Colonic mucosa (tissue), 4 donors: ENCODE results near the gene NR2C2AP. TPM values are rescaled to one million over a fixed set of nuclear protein-coding genes. Genes with fewer than 3 reads are reported as not detected.

Experiments used
- DNase-seq: peaks from one replicate; pipeline ENCODE4 v3.0.0-alpha.2; 2020
- H3K27ac ChIP-seq: fragments of 200-600 bp; one replicate; pipeline ENCODE4 v1.8.0; 2021
- H3K27me3 ChIP-seq: fragments of 200-600 bp; one replicate; pipeline ENCODE4 v1.8.0; 2021
- H3K36me3 ChIP-seq: fragments of 200-600 bp; one replicate; pipeline ENCODE4 v1.8.0; 2021
- H3K4me1 ChIP-seq: fragments of 200-600 bp; one replicate; pipeline ENCODE4 v1.8.0; 2021; ENCODE audit warnings: mild to moderate bottlenecking
- H3K4me3 ChIP-seq: fragments of 200-600 bp; one replicate; pipeline ENCODE4 v1.8.0; 2021
- H3K9ac ChIP-seq, 2 donors: one replicate each; pipeline ENCODE4 v1.7.0; 2013; ENCODE audit warnings: control low read depth in 2 of 2, low read depth in 2 of 2, low read length in 2 of 2
- H3K9me3 ChIP-seq: fragments of 200-600 bp; one replicate; pipeline ENCODE4 v1.8.0; 2021
- intact Hi-C: fragments of 100-400 bp; cut with DNase I; formaldehyde crosslinking; loops from one replicate; pipeline ENCODE4 v1.14.1; 2022
- total RNA-seq, 2 donors: library from RNA; stranded (reverse); fragmentation: NEBNext Ultra II Directional in 1 of 2; extraction: Animal tissue kit (Norgen Biotek cat#: 25700) in 1 of 2; gene quantifications; one replicate each; pipeline ENCODE4 v1.2.1, GENCODE V29; 2021
- TF ChIP-seq, protein P1 (sequence below): fragments of 200-600 bp; IDR thresholded peaks from one replicate; pipeline ENCODE4 v1.8.0; 2022; ENCODE audit warnings: antibody characterized with exemption, mild to moderate bottlenecking
- donor health status: healthy.
- donor health status: DM: no; HTN: no; CAD: no.
- donor health status: DM: no; HTN: no; CAD: no.

Gene NR2C2AP
- total RNA-seq, 2 donors from 2014 or later, result 8.1 to 29.5 TPM

GRCh38 chr19:19202707-19203011 lies 555 bp downstream of the NR2C2AP start:
- Histone ChIP-seq H3K27ac (peak overlapping the region; percentile 68), H3K9me3 (no peaks in the 10 kb centered on the region), H3K4me3 (peak overlapping the region; percentile 86), H3K36me3 (peaks cover 6% of the 10 kb centered on the region), H3K27me3 (no peaks in the 10 kb centered on the region), H3K4me1 (no peaks in the 10 kb centered on the region), H3K9ac (peak overlapping the region; percentile 75 to 98)
- no peak for DNase-seq
- TF ChIP-seq, protein P1, sequence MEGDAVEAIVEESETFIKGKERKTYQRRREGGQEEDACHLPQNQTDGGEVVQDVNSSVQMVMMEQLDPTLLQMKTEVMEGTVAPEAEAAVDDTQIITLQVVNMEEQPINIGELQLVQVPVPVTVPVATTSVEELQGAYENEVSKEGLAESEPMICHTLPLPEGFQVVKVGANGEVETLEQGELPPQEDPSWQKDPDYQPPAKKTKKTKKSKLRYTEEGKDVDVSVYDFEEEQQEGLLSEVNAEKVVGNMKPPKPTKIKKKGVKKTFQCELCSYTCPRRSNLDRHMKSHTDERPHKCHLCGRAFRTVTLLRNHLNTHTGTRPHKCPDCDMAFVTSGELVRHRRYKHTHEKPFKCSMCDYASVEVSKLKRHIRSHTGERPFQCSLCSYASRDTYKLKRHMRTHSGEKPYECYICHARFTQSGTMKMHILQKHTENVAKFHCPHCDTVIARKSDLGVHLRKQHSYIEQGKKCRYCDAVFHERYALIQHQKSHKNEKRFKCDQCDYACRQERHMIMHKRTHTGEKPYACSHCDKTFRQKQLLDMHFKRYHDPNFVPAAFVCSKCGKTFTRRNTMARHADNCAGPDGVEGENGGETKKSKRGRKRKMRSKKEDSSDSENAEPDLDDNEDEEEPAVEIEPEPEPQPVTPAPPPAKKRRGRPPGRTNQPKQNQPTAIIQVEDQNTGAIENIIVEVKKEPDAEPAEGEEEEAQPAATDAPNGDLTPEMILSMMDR, result no peak
- intact Hi-C loops, result no loop called here

DNA sequence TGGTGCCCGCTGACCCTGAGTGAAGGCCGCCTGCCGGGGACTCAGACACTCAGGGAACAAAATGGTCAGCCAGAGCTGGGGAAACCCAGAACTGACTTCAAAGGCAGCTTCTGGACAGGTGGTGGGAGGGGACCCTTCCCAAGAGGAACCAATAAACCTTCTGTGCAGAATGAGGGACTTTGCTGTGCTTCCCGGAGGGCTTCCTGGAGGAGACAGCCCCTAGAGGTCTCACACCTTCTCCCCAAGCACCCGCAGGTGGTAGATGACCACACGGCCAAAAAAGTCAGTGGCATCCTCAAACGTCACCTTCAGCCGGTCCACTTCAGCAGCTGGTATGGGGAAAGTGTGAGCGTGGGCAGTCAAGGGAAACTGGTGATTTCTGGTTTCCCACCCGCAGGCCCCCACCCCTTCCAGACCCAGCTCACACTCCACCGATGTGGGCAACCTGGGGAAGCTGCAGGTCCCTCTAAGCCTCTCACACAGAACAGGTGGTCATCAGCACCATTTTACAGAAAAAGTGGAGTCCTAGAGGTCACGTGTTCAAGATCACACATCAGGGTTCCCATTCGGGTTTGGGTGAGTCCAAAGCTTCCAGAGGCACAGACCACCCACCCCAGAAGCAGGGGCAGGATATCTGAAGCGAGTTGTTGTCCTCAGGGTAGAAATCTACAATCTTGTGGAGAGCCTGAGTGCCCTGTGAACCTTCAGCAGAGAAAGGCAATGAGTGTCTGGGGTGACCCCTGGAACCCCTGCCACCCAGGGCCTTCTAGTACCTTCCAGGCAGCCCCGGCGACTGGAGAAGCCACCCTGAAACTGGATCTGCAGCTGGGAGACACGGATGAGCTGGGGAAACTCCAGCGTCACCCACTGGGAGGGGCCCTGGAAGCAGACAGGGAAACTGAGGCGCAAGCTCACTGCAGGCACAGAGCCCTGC lies 1.2 kb downstream of the NR2C2AP start:
- TF ChIP-seq, protein P1, result no peak
- no peak overlapping the region for H3K27ac ChIP-seq

DNA sequence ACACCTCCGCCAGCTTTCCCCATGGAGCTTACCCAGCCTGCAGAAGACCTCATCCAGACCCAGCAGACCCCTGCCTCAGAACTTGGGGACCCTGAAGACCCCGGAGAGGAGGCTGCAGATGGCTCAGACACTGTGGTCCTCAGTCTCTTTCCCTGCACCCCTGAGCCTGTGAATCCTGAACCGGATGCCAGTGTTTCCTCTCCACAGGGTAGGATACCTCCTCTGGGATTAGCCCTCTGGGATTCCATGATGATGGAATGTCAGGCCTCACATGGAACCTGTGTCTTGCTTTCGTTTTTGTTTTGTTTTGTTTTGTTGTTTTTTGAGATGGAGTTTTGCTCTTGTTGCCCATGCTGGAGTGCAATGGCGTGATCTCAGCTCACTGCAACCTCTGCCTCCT lies 9.3 kb downstream of the NR2C2AP start:
- TF ChIP-seq, protein P1, result no peak
- Histone ChIP-seq H3K27me3 (no peaks in the 10 kb centered on the region), H3K9me3 (no peaks in the 10 kb centered on the region), H3K4me3 (no peak overlapping the region), H3K27ac (no peak overlapping the region), H3K9ac (peak overlapping the region in 1 of 2 donors; percentile 34), H3K4me1 (peaks cover 18% of the 10 kb centered on the region), H3K36me3 (peaks cover 6% of the 10 kb centered on the region)
- intact Hi-C loops, result no loop called here
- no peak for DNase-seq

More for the DNA sequence above, 1.2 kb downstream of the NR2C2AP start:
- Histone ChIP-seq H3K9me3 (no peaks in the 10 kb centered on the region), H3K4me3 (peak overlapping the region; percentile 86), H3K9ac (peak overlapping the region; percentile 75 to 98), H3K4me1 (no peaks in the 10 kb centered on the region), H3K36me3 (peaks cover 6% of the 10 kb centered on the region), H3K27me3 (no peaks in the 10 kb centered on the region)
- DNase-seq, result no peak
- intact Hi-C loops, result no loop called here

DNA sequence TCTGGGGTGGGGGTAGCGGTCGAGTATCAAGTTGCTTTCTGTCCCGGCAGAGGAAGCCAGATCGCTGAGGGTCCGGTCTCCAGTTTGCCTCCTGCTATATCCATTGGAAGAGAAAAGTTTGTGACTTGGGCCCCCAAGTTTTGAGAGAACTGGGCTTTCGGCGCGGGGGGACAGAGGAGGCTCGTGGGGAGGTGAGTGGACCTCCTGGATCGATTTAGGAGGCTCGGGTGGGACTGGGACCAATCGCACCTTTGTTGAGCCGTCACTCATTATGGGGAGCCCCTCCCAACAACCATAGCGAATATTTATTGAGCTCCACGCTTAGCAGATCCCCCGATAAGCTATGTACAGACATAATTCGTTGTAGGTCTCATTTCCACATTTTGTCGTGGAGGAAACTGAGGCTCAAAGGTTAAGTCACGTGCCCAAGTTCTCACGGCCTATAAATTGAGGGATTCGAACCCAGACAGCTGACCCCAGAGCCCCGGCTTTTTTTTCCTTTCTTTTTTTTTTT lies 10.2 kb downstream of the NR2C2AP start:
- H3K27ac ChIP-seq, result peak overlapping the region; percentile 100
- intact Hi-C loops, result no loop called here
- H3K9me3 ChIP-seq, result no peaks in the 10 kb centered on the region
- no peaks in the 10 kb centered on the region for H3K27me3 ChIP-seq
- H3K9ac ChIP-seq, result peak overlapping the region; percentile 84 to 97
- peak overlapping the region; percentile 97 for H3K4me3 ChIP-seq
- DNase-seq, result no peak
- TF ChIP-seq, protein P1, result no peak
- no peaks in the 10 kb centered on the region for H3K36me3 ChIP-seq
- H3K4me1 ChIP-seq, result peaks cover 18% of the 10 kb centered on the region

- TF ChIP-seq, protein P1, result no peak
- Histone ChIP-seq H3K4me3 (peak within 1 kb of the TSS; percentile 97), H3K4me1 (peaks cover 18% of the 10 kb centered on the region), H3K9ac (peak within 1 kb of the TSS; percentile 97), H3K9me3 (no peaks in the 10 kb centered on the region), H3K36me3 (no peaks in the 10 kb centered on the region), H3K27ac (peak within 1 kb of the TSS; percentile 100), H3K27me3 (no peaks in the 10 kb centered on the region)
- DNase-seq, result peak; percentile 99
- intact Hi-C loops, result no loop called here
Observed at GRCh38 chr19:19192078-19192882, 10.9 kb downstream of the NR2C2AP start, which contains the start of the genes BORCS8 and RFXANK. BORCS8 (minus strand) TSS chr19:19192152; CDS start chr19:19192117, 35 bp downstream. RFXANK (plus strand) TSS chr19:19192258; CDS start chr19:19193947, 1,689 bp downstream.
